ENCODE results near the gene SDR42E2. TPM values are rescaled to one million over a fixed set of nuclear protein-coding genes. Genes with fewer than 3 reads are reported as not detected.

The SDR42E2 gene
- total and polyA plus RNA-seq, 2 of the 8 experiments (the other 6 are each of a cell fraction or from before 2014, with no cell fraction given) = 0.08 TPM; not detected in 1

- H3K79me1 ChIP-seq (ENCODE audit: low read depth, low read length) = no peaks in the 10 kb centered on the region; the same call in 1 of the 2 replicates
- H3K4ac ChIP-seq (replicated peaks; ENCODE audit: insufficient read length, low read depth, low read length) = no peak overlapping the region
- no peaks in the 10 kb centered on the region for H3K27me3 ChIP-seq (replicated peaks in 1 of 4; ENCODE audit: control insufficient read depth in 3 of 4, extremely low read depth in 1 of 4, insufficient read depth in 3 of 4, low read length in 3 of 4)
- H2AFZ ChIP-seq (ENCODE audit: low read length) = no peak overlapping the region
- no peaks in the 10 kb centered on the region for H3K4me1 ChIP-seq (replicated peaks in 1 of 4; ENCODE audit: control insufficient read depth in 3 of 4, insufficient read depth in 4 of 4, low read length in 3 of 4)
- ChIA-PET CTCF (ENCODE audit: partially characterized antibody) (interaction anchor here (0.7 to 3.2 kb wide), 4 partner anchors 10 to 162 kb away, joined by 3 to 11 read pairs (median 3); partner anchors contain the start of gene EEF2K), POLR2A (ENCODE audit: partially characterized antibody) (interaction anchor here (1.2 to 2.1 kb wide), 2 partner anchors 10 to 24 kb away, joined by 5 to 10 read pairs; partner anchors contain the start of gene EEF2K)
- no peak overlapping the region for H2BK120ac ChIP-seq (replicated peaks; ENCODE audit: low read depth, low read length)
- no peak overlapping the region for H3K18ac ChIP-seq (ENCODE audit: extremely low read depth, low read length)
- FAIRE-seq (no peak), DNase-seq (ENCODE audit: low read depth in 1 of 2, low spot score in 2 of 2) (no peak)
- H3K36me3 ChIP-seq (ENCODE audit: control insufficient read depth in 2 of 4, insufficient read depth in 4 of 4, low read length in 3 of 4) = no peaks in the 10 kb centered on the region; a peak in 1 of 8 replicates
- H4K91ac ChIP-seq (replicated peaks; ENCODE audit: insufficient read length, low read length) = no peak overlapping the region
- no peak overlapping the region for H3K4me3 ChIP-seq (ENCODE audit: extremely low read depth in 1 of 4, insufficient read depth in 2 of 4, low read depth in 3 of 4, low read length in 4 of 4)
- no peak overlapping the region for H3K4me2 ChIP-seq (ENCODE audit: insufficient read depth in 1 of 2, low read depth in 2 of 2, low read length in 2 of 2)
- no peak overlapping the region for H2BK12ac ChIP-seq (ENCODE audit: low read depth, low read length)
- H3K23me2 ChIP-seq (ENCODE audit: low read depth, low read length) = no peaks in the 10 kb centered on the region
- H3K23ac ChIP-seq (ENCODE audit: insufficient read length) = no peak overlapping the region
- no peak overlapping the region for H3K14ac ChIP-seq (ENCODE audit: insufficient read length)
- no peak overlapping the region for H3K27ac ChIP-seq (ENCODE audit: low read depth, low read length)
- no peak overlapping the region for H2BK5ac ChIP-seq (ENCODE audit: low read depth, low read length)
- no peak overlapping the region for H4K8ac ChIP-seq (ENCODE audit: extremely low read depth, insufficient read depth, low read length)
- H2BK20ac ChIP-seq (ENCODE audit: low read length) = no peak overlapping the region
- 88% methylated on average over 9 of the region's 9 CpGs; no CpG with 5 or more reads in 1 of the 2 experiments for WGBS, 2 experiments (ENCODE audit: extremely low coverage in 1 of 2, insufficient coverage in 1 of 2, insufficient read length in 1 of 2, insufficient replicate concordance in 2 of 2, low coverage in 1 of 2, low lambda C conversion rate in 2 of 2, missing lambda C conversion rate in 1 of 2)
- TF ChIP-seq KDM5A (IDR thresholded peaks at IDR 0.05; ENCODE audit: low read length) = no peak
- no peak for TF ChIP-seq EP300 (IDR thresholded peaks at IDR 0.05; ENCODE audit: borderline replicate concordance in 1 of 2, low read depth in 2 of 2, low read length in 2 of 2)
- TF ChIP-seq ASH2L (IDR thresholded peaks at IDR 0.05; ENCODE audit: low read length) = no peak
- H4K5ac ChIP-seq (ENCODE audit: insufficient read length, low read depth, low read length) = no peak overlapping the region
- no peaks in the 10 kb centered on the region for H3K9me3 ChIP-seq (ENCODE audit: insufficient read depth in 2 of 2, low read depth in 1 of 2, low read length in 1 of 2)
- H3K79me2 ChIP-seq (ENCODE audit: control insufficient read depth in 1 of 2, insufficient read depth in 2 of 2, low read length in 2 of 2) = peaks cover 0 to 11% of the 10 kb centered on the region in 2 experiments; a peak in 1 of 4 replicates
- no peak overlapping the region for H3K9ac ChIP-seq (replicated peaks in 1 of 4; ENCODE audit: extremely low read depth in 1 of 4, low read depth in 3 of 4, low read length in 3 of 4)
- no peak overlapping the region for H2AK5ac ChIP-seq (ENCODE audit: low read depth, low read length)
- peaks cover 0 to 1% of the 10 kb centered on the region in 2 experiments for H4K20me1 ChIP-seq (replicated peaks in 1 of 2; ENCODE audit: control insufficient read depth in 1 of 2, insufficient read depth in 2 of 2, low read length in 2 of 2)
- H3K56ac ChIP-seq (replicated peaks; ENCODE audit: insufficient read length, low read depth, low read length) = no peak overlapping the region
- no peak overlapping the region for H2BK15ac ChIP-seq (ENCODE audit: low read length)
Measured at GRCh38 chr16:22216191-22216831, 54.0 kb downstream of the SDR42E2 start.
